Activated gamma-delta T cell treated with Interleukin-2 at 50 U/mL for 16 hours (primary cell): ENCODE data around the gene OLIG2.

Experiments
- DNase-seq: peaks from one replicate; pipeline ENCODE4 v3.0.0-alpha.2; 2020

OLIG2 gene

GRCh38 chr21:33033961-33034413, 8.3 kb downstream of the OLIG2 start:
- no peak for DNase-seq

- no peak for DNase-seq
Measured at GRCh38 chr21:33035147-33035546, 9.4 kb downstream of the OLIG2 start.

- DNase-seq, result peak; percentile 35
Measured at GRCh38 chr21:33036430-33037162, 10.9 kb downstream of the OLIG2 start.

- DNase-seq, result no peak
Measured at GRCh38 chr21:33037501-33037900, 11.8 kb downstream of the OLIG2 start.

GRCh38 chr21:33039536-33039935, 13.8 kb downstream of the OLIG2 start:
- no peak for DNase-seq

GRCh38 chr21:33040215-33040614, 14.5 kb downstream of the OLIG2 start:
- no peak for DNase-seq

GRCh38 chr21:33041981-33042380, 16.2 kb downstream of the OLIG2 start:
- no peak for DNase-seq

GRCh38 chr21:33042812-33043211, 17.1 kb downstream of the OLIG2 start:
- no peak for DNase-seq

GRCh38 chr21:33046455-33046854, 20.7 kb downstream of the OLIG2 start:
- no peak for DNase-seq

- DNase-seq, result no peak
Measured at GRCh38 chr21:33047231-33047630, 21.5 kb downstream of the OLIG2 start.

- no peak for DNase-seq
Measured at GRCh38 chr21:33051925-33052324, 26.2 kb downstream of the OLIG2 start.

- DNase-seq, result no peak
Measured at GRCh38 chr21:33053951-33054350, 28.2 kb downstream of the OLIG2 start.

- no peak for DNase-seq
Measured at GRCh38 chr21:33055991-33056390, 30.3 kb downstream of the OLIG2 start.

GRCh38 chr21:33057385-33057940, 31.7 kb downstream of the OLIG2 start:
- no peak for DNase-seq

GRCh38 chr21:33058527-33058926, 32.8 kb downstream of the OLIG2 start:
- no peak for DNase-seq

- no peak for DNase-seq
Measured at GRCh38 chr21:33058957-33059356, 33.2 kb downstream of the OLIG2 start.

- no peak for DNase-seq
Measured at GRCh38 chr21:33059380-33059841, 33.7 kb downstream of the OLIG2 start.

GRCh38 chr21:33061233-33061632, 35.5 kb downstream of the OLIG2 start:
- no peak for DNase-seq

- no peak for DNase-seq
Measured at GRCh38 chr21:33063375-33063883, 37.7 kb downstream of the OLIG2 start.

GRCh38 chr21:33063907-33064622, 38.3 kb downstream of the OLIG2 start:
- no peak for DNase-seq

- no peak for DNase-seq
Measured at GRCh38 chr21:33064623-33065390, 39.1 kb downstream of the OLIG2 start.

- no peak for DNase-seq
Measured at GRCh38 chr21:33067043-33067442, 41.3 kb downstream of the OLIG2 start.

- DNase-seq, result no peak
Measured at GRCh38 chr21:33067457-33067856, 41.7 kb downstream of the OLIG2 start.
